DMS 273 (cell line): ENCODE data around the gene SERPINE1.

ENCODE experiments used
- DNase-seq: peaks from one replicate; lab custom pipeline; 2025; ENCODE audit not compliant: unreplicated experiment; lab: John Stamatoyannopoulos, UW

The SERPINE1 gene

DNA sequence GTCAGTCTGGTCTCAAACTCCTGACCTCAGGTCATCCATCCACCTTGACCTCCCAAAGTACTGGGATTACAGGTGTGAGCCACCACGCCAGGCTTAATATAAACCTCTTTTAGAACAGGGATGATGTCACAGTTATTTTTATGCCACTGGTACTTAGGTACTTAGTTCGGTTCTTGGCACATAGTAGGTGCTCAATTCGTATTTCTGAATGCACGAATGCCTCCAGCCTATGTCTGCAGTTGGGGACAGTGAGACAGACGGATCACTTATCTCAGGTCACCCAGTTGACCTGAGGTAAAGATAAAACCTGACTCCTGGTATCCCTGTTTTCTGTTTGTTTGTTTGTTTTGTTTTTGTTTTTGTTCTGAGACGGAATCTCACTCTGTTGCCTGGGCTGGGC lies 59.3 kb downstream of the SERPINE1 start:
- no peak for DNase-seq

DNA sequence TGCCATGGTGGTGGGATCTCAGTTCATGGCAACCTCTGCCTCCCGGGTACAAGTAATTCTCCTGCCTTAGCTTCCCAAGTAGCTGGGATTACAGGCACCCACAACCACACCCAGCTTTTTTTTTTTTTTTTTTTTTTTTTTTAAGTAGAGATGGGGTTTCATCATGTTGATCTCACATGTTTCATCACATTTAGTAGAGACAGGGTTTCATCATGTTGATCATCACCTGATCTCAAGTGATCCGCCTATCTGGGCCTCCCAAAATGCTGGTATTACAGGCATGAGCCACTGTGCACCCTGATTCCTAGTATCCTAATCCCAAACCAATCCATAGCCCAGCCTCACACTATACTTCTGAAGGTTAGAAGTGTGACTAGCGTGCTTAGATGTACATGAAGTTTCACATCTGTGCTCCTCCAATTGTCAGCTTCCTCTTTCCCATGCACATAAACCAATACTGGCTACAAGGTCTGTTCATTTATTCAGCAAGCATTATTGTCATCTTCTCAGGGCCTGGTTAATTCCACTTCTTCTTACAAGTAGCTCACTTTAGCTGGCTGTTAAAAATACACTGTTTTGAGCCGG lies 60.0 kb downstream of the SERPINE1 start:
- DNase-seq = no peak
